ENCODE results near the gene GBE1. TPM values are rescaled to one million over a fixed set of nuclear protein-coding genes. Genes with fewer than 3 reads are reported as not detected.

The GBE1 gene
- total and polyA plus RNA-seq, 9 of the 15 experiments (the other 6 are each of a cell fraction or from before 2014, with no cell fraction given), result 7.9 to 25.6 (median 13.1) TPM

Small RNAs within 50 kb of the gene (small RNA-seq; reads per million reads assigned to genes)
- gene AC017015.1, result not detected
- 0.15 reads per million for gene RNU2-28P
